Activated B cell treated with CpG ODN at 0.5 μM for 24 hours (primary cell): ENCODE results near the gene RASSF7. TPM values are rescaled to one million over a fixed set of nuclear protein-coding genes. Genes with fewer than 3 reads are reported as not detected.

Experiments
- ATAC-seq: fragments of 200-7000 bp; cut with Tn5 transposase; one replicate; pipeline ENCODE4 v1.10.0; 2021; ENCODE audit warnings: low read depth, mild to moderate bottlenecking, moderate library complexity
- CTCF ChIA-PET: fragments of 350-600 bp; sonication (Branson Sonifier 250); formaldehyde crosslinking; loops from one replicate; lab custom pipeline; 2021; ENCODE audit warnings: antibody characterized with exemption; lab: Charles Lee
- POLR2A ChIA-PET: fragments of 350-600 bp; sonication (Branson Sonifier 250); formaldehyde crosslinking; loops from one replicate; lab custom pipeline; 2021; ENCODE audit warnings: antibody characterized with exemption; lab: Charles Lee
- DNase-seq: peaks from one replicate; pipeline ENCODE4 v3.0.0; 2022
- H3K27ac Mint-ChIP-seq: one replicate; pipeline ENCODE4 v1.8.0; 2020; ENCODE audit warnings: mixed read lengths
- H3K27me3 Mint-ChIP-seq: one replicate; pipeline ENCODE4 v1.8.0; 2021; ENCODE audit warnings: mixed read lengths
- H3K36me3 Mint-ChIP-seq: one replicate; pipeline ENCODE4 v1.8.0; 2021; ENCODE audit warnings: low read depth, mixed read lengths
- H3K4me1 Mint-ChIP-seq: one replicate; pipeline ENCODE4 v1.8.0; 2021; ENCODE audit warnings: mixed read lengths
- H3K4me3 Mint-ChIP-seq: one replicate; pipeline ENCODE4 v1.8.0; 2020; ENCODE audit warnings: mild to moderate bottlenecking, mixed read lengths
- H3K9me3 Mint-ChIP-seq: one replicate; pipeline ENCODE4 v1.8.0; 2020; ENCODE audit warnings: mixed read lengths
- intact Hi-C: fragments of 100-400 bp; cut with micrococcal nuclease; formaldehyde crosslinking; loops from one replicate; pipeline ENCODE4 v1.15.1; 2024
- total RNA-seq: library from RNA; stranded (reverse); gene quantifications from 2 replicates; pipeline ENCODE4 v1.2.3, GENCODE V29; 2022
- TF ChIP-seq, protein P1 (sequence below): fragments of 200-600 bp; IDR thresholded peaks from one replicate; pipeline ENCODE4 v1.8.0; 2022; ENCODE audit warnings: antibody characterized with exemption, mild to moderate bottlenecking

Gene RASSF7
- total RNA-seq, 1 donor from 2014 or later, result 14.9 TPM

DNA sequence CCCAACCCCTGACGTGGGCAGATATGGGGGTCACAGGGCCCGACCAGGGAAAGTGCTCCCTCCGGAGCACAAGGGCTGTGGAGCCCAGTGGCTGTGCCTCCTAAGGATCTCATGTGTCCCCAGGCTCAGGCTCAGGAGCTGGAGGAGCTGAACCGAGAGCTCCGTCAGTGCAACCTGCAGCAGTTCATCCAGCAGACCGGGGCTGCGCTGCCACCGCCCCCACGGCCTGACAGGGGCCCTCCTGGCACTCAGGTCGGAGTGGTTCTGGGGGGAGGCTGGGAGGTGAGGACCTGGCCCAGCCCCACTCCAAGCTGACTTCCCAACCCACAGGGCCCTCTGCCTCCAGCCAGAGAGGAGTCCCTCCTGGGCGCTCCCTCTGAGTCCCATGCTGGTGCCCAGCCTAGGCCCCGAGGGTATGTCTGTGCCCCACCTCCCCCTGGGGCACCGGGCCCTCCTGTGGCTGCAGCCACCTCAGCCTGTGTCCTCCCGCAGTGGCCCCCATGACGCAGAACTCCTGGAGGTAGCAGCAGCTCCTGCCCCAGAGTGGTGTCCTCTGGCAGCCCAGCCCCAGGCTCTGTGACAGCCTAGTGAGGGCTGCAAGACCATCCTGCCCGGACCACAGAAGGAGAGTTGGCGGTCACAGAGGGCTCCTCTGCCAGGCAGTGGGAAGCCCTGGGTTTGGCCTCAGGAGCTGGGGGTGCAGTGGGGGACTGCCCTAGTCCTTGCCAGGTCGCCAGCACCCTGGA lies 2.5 kb downstream of the RASSF7 start:
- no peak for DNase-seq
- TF ChIP-seq, protein P1, sequence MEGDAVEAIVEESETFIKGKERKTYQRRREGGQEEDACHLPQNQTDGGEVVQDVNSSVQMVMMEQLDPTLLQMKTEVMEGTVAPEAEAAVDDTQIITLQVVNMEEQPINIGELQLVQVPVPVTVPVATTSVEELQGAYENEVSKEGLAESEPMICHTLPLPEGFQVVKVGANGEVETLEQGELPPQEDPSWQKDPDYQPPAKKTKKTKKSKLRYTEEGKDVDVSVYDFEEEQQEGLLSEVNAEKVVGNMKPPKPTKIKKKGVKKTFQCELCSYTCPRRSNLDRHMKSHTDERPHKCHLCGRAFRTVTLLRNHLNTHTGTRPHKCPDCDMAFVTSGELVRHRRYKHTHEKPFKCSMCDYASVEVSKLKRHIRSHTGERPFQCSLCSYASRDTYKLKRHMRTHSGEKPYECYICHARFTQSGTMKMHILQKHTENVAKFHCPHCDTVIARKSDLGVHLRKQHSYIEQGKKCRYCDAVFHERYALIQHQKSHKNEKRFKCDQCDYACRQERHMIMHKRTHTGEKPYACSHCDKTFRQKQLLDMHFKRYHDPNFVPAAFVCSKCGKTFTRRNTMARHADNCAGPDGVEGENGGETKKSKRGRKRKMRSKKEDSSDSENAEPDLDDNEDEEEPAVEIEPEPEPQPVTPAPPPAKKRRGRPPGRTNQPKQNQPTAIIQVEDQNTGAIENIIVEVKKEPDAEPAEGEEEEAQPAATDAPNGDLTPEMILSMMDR, result no peak
- ChIA-PET CTCF (interaction anchor here (1.3 kb wide), 1 partner anchor 8 kb away, joined by 5 read pairs; no protein-coding TSS in a partner anchor), POLR2A (interaction anchor here (1.2 to 4.8 kb wide), 3 partner anchors 13 to 57 kb away, joined by 3 to 26 read pairs (median 4); partner anchors contain the start of genes IRF7, PHRF1 and RNH1)
- Mint-ChIP-seq H3K4me1 (peaks cover 18% of the 10 kb centered on the region), H3K27me3 (no peaks in the 10 kb centered on the region), H3K27ac (no peak overlapping the region), H3K4me3 (no peak overlapping the region), H3K9me3 (no peaks in the 10 kb centered on the region), H3K36me3 (peaks cover 5% of the 10 kb centered on the region)
- intact Hi-C loops, result no loop called here
- no peak for ATAC-seq

DNA sequence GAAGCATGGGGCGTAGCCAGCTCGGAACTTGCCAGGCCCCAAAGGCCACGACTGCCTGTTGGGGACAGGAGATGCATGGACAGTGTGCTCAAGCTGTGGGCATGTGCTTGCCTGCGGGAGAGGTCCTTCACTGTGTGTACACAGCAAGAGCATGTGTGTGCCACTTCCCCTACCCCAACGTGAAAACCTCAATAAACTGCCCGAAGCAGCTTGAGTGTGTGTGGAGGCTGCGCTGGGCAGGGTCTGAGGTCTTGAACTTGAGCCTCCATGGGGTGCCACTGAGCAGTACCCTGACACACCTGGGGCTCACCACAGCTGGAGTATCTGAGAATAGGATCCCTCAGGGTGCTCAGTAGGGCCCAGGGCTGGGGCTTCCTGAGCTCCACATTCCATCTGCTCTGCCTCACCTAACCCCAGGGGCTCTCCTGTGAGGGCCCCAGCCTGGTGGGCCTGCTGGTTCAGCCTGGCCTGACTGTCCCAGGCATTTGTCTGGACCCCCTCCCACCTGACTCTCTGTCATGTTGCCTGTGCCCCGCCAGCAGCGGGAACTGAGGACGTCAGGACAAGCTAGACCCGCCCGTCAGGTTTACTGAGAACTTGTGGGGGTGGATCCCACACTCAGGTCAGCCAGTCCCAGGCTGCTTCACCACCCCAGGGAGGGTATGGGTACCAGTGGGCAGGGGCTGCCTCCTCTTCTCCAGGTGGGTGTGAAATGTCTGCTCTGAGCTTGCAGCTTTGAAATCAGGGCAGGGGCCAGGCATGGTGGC lies 3.2 kb downstream of the RASSF7 start:
- Mint-ChIP-seq H3K9me3 (no peaks in the 10 kb centered on the region), H3K27ac (no peak overlapping the region), H3K4me1 (peaks cover 18% of the 10 kb centered on the region), H3K36me3 (peaks cover 5% of the 10 kb centered on the region), H3K4me3 (no peak overlapping the region), H3K27me3 (no peaks in the 10 kb centered on the region)
- ChIA-PET CTCF (interaction anchor here (1.3 to 1.4 kb wide), 2 partner anchors 9 to 12 kb away, joined by 3 to 5 read pairs; no protein-coding TSS in a partner anchor), POLR2A (interaction anchor here (1.2 to 4.8 kb wide), 2 partner anchors 12 to 57 kb away, joined by 3 to 26 read pairs; partner anchors contain the start of genes PHRF1 and RNH1)
- intact Hi-C loops, result no loop called here
- DNase-seq, result no peak
- TF ChIP-seq, protein P1, result no peak
- no peak for ATAC-seq

DNA sequence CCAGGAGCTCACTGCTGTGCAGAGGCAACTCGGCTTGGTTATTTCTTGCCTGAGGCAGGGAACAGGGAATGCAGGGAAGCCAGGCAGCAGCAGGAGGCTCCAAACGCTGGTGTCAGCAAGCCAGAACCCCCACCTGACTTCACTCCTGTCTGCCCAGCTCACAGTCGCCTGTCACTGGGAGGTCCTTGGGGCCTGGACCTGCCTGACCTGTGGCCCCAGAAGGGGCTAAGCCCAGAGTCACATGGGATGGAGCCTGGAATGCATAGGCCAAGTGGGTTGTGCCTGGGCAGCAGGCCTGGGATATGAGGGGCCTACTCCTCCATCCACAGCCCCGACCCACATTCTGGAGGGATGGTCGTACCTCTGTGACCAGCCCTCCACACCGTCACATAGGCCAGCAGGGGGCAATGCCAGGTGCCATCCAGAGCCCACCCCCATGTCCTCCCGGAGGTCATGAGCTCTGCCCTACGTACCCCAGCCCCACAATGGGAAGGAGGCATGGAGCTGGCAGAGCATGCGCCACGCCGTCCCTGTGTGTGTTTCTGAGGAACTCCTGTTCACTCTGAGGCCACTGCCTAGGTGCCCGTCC lies 5.2 kb downstream of the RASSF7 start:
- H3K4me1 Mint-ChIP-seq, result peaks cover 13% of the 10 kb centered on the region
- H3K27ac Mint-ChIP-seq, result no peak overlapping the region
- peaks cover 5% of the 10 kb centered on the region for H3K36me3 Mint-ChIP-seq
- TF ChIP-seq, protein P1, result no peak
- H3K9me3 Mint-ChIP-seq, result no peaks in the 10 kb centered on the region
- no peaks in the 10 kb centered on the region for H3K27me3 Mint-ChIP-seq
- no peak overlapping the region for H3K4me3 Mint-ChIP-seq
- intact Hi-C loops, result no loop called here
- no peak for DNase-seq
- ATAC-seq, result no peak
- ChIA-PET POLR2A (interaction anchor here (0.9 to 1.4 kb wide), 2 partner anchors 9 to 10 kb away, joined by 5 to 7 read pairs; partner anchors contain the start of gene PHRF1), CTCF (interaction anchor here (1.4 kb wide), 1 partner anchor 11 kb away, joined by 4 read pairs; no protein-coding TSS in a partner anchor)

DNA sequence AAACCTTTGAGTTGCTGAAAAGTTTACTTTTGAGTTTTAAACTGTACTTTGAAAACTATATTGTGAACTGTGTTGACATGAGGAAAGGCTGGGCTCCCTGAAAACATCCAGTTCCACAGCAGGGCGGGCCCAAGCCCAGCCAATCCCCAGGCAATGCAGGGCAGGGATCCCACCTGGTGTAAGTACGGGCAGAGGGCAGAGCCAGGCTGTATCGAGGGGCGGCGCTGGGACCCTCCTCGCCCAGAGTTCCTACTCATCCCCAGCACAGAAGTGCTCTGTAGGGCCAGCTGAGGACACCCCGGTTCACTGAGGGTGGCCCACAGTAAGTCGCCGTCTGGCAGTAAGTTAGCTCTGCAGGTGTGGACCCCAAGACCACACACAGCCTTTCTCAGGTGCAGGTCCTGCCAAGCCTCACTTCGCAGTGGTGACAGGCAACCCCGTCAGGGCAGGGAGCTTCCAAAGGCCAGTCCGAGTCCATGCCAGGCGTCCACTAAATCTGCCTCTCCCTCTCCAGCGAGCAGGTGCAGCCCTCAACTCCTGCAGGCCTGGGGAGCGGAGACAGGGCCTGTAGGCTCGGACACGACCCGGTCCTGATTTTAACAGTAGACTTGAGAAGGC lies 6.3 kb downstream of the RASSF7 start:
- ChIA-PET POLR2A (interaction anchor here (1.6 to 1.8 kb wide), 2 partner anchors 61 to 242 kb away, joined by 5 to 9 read pairs; partner anchors contain the start of genes RNH1 and RPLP2), CTCF (no interaction called here)
- no peaks in the 10 kb centered on the region for H3K9me3 Mint-ChIP-seq
- intact Hi-C loops, result no loop called here
- no peak overlapping the region for H3K27ac Mint-ChIP-seq
- DNase-seq, result no peak
- H3K36me3 Mint-ChIP-seq, result peaks cover 5% of the 10 kb centered on the region
- H3K27me3 Mint-ChIP-seq, result no peaks in the 10 kb centered on the region
- no peak for ATAC-seq
- peak overlapping the region; percentile 73 for H3K4me3 Mint-ChIP-seq
- TF ChIP-seq, protein P1, result no peak
- peaks cover 7% of the 10 kb centered on the region for H3K4me1 Mint-ChIP-seq
